ENCODE measurements around the gene DISP3.

GRCh38 chr1:11535761-11536572 lies 57.0 kb downstream of the DISP3 start:
- TF ChIP-seq PCBP1 (IDR thresholded peaks at IDR 0.05; ENCODE audit: low read depth, low read length, poor library complexity, severe bottlenecking) (no peak), DNMT1 (IDR thresholded peaks at IDR 0.05) (no peak), HDGF (IDR thresholded peaks at IDR 0.05) (no peak), EP300 (IDR thresholded peaks at IDR 0.05; ENCODE audit: low read length) (no peak), ZNF318 (IDR thresholded peaks at IDR 0.05; ENCODE audit: borderline replicate concordance in 1 of 2, low read depth in 1 of 2) (no peak), USF2 (CRISPR knock-in tag; IDR thresholded peaks at IDR 0.05) (no peak)
